Measurements from ENCODE around the gene SLC22A17.
"Not testable (repeated sequence)": the region's sequence is repeated elsewhere in the genome, so short reads cannot be mapped to it uniquely, and the experiment has no call there.

Gene SLC22A17

DNA sequence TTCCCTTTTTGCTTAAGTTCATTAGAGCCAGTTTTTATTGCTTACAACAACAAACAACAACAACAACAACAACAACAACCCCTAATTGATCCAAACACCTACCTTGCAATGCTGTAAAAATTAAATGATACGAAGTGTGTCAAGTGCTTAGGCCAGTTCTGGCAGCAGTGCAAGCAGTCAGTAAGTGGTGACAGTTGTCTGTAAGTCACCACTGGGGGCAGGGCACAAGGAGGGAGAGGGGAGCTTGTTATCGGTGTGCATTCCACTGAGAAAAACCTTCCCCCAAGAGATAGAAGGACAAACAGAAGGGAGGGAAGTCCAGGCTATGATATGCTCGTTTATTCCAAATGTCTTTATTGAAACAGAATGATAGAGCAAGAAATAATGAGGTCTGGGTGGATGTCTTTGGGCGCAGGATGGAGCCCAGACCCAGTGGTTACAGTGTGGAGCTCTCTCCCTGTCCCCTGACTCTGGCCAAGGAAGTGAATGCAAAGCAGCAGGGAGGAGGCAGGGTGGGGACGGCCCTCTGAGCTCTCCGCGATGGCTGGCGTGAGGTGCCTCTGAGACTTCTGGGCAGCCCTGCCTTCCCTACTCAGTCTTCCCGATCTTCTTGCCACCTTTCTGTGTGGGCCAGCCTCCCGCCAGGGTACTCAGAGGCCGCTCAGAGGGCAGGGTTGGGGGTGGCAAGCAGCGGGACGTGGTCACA is 6.5 kb downstream of the SLC22A17 start:
- DNase-seq (ENCODE audit: low read depth in 1 of 2, low spot score in 1 of 2) = no peak

GRCh38 chr14:23344481-23344880 is 8.2 kb downstream of the SLC22A17 start:
- no peak for DNase-seq (ENCODE audit: low read depth in 1 of 2, low spot score in 1 of 2)

DNA sequence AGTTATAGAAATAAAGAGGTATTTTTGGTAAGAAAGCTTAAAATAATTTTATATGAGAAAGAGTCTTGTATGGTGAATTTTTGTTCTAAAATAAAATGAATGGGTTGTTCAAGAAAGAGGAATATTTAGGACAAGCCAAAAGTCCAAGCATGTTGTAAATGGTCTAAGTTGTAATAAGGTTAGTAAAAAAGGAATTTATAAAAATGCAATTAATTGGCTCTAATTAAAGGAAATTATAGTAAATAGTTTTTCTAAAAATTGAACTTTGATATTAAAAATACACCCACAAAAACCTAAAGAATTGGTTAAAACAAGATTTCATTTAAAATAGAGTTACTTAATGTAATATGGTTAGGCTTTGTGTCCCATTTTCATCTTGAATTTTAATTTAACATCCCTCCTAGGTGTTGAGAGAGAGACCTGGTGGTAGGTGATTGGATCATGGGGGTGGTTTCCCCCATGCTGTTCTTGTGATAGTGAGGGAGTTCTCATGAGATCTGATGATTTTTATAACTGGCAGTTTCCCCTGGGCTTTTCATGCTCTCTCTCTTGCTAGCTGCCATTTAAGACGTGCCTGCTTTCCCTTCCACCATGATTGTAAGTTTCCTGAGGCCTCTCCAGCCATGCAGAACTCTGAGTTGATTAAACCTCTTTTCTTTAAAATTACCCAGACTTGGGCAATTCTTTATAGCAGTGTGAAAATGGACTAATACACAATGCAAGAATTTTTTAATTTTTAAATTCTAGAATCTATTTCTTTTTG is 13.0 kb downstream of the SLC22A17 start:
- DNase-seq (ENCODE audit: low read depth in 1 of 2, low spot score in 1 of 2) = no peak

- no peak for DNase-seq (ENCODE audit: low read depth in 1 of 2, low spot score in 1 of 2)
Observed at GRCh38 chr14:23335623-23336022, 17.1 kb downstream of the SLC22A17 start.

DNA sequence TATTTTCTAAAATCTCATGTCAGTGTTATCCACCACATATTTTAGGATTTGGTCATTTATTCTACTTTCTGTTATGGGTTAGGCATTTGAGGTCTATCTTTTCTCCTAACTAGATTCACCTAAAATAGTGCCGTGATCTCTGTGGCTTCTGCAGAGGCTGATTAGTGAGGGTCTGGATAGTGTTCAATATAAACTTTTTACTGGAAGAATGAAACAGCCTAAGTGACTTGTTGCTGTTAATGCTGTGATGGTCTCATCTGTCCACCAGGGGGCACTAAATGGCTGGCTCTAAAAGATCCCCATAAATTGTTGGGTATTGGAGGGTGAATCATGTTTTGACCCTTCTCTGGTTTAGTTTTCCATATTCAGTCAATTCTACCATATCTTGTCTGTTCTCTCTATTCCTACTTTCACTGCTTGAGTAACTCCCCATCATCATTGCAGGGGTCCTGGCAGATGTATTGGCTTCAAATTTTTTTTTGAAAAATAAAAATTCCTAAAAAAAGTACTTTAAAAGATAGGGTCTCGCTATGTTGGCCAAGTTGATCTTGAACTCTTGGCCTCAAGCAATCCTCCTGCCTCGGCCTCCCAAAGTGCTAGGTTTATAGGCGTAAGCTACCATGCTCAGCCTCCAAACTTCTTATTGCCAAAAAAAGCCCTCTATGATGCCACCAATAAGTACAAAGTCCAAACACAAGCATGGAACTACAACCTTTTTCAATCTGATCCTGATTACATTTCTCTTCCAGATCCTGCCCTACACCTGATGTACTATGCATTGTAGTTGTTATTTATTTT is 24.5 kb downstream of the SLC22A17 start:
- DNase-seq (ENCODE audit: low read depth in 1 of 2, low spot score in 1 of 2) = peak; percentile 28 to 69

- no peak for DNase-seq (ENCODE audit: low read depth in 1 of 2, low spot score in 1 of 2)
Observed at GRCh38 chr14:23326491-23327332, 26.0 kb downstream of the SLC22A17 start.

DNA sequence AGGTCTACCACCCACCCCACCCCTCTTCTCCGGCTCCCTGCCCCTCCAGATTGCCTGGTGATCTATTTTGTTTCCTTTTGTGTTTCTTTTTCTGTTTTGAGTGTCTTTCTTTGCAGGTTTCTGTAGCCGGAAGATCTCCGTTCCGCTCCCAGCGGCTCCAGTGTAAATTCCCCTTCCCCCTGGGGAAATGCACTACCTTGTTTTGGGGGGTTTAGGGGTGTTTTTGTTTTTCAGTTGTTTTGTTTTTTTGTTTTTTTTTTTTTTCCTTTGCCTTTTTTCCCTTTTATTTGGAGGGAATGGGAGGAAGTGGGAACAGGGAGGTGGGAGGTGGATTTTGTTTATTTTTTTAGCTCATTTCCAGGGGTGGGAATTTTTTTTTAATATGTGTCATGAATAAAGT is 26.9 kb downstream of the SLC22A17 start:
- DNase-seq (ENCODE audit: low read depth in 1 of 2, low spot score in 1 of 2) = not testable (repeated sequence)

- DNase-seq (ENCODE audit: low read depth in 1 of 2, low spot score in 1 of 2) = no peak
Observed at GRCh38 chr14:23324993-23325392, 27.7 kb downstream of the SLC22A17 start.

DNA sequence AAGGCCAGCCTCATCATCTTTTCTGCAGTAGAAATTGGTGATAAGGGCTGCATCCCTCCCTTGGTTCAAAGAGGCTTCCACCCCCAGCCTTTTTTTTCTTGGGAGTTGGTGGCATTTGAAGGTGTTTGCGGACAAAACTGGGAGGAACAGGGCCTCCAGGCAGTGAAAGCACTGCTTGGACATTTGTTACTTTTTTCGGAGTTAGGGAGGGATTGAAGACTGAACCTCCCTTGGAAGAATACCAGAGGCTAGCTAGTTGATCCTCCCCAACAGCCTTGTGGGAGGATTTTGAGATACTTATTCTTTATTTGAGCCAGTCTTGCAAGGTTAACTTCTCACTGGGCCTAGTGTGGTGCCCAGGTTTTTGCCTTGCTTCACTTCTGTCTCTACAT is 28.2 kb downstream of the SLC22A17 start:
- DNase-seq (ENCODE audit: low read depth in 1 of 2, low spot score in 1 of 2) = no peak

- no peak for DNase-seq (ENCODE audit: low read depth in 1 of 2, low spot score in 1 of 2)
Observed at GRCh38 chr14:23323838-23324454, 28.7 kb downstream of the SLC22A17 start.

- DNase-seq (ENCODE audit: low read depth in 1 of 2, low spot score in 1 of 2) = no peak
Observed at GRCh38 chr14:23322568-23323517, 29.8 kb downstream of the SLC22A17 start.

- DNase-seq (ENCODE audit: low read depth in 1 of 2, low spot score in 1 of 2) = peak; percentile 19 to 31
Observed at GRCh38 chr14:23321572-23322547, 30.8 kb downstream of the SLC22A17 start.

DNA sequence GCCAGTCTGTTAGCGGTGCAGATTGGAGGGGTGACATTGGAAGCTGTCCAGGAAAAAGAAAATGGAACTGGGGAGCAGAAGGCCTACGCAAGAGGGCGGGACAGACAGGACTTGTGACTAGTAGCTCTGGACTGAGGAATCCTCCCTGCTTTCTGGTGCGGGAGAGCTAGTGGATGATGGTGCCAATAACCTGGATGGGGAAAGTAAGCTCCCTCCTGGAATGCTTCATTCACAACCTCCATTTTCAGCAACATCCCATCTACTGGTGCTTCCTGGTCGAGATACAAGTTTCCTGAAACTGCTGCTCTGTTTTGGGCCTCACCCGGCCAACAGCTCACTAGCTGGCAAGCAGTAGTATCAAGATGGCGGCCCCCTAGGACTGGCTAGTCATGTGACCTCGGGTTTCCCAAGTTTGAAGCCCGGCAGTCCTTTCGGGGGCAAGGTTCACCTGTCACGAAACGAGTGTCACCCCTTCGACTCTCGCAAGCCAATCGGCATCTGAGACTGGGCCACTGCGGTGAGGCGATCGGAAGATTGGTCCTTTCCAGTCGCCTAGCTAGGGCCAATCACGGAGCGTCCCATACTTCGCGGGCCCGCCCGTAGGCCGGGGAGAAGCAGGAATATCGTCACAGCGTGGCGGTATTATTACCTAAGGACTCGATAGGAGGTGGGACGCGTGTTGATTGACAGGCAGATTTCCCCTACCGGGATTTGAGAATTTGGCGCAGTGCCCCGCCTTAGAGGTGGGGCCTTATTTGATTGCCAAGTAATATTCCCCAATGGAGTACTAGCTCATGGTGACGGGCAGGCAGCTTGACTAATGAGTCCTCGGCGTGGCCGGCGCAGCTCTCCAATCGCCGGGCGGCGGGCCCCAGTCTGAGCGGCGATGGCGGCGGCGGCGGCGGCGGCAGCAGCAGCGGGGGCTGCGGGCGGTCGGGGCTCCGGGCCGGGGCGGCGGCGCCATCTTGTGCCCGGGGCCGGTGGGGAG is 31.8 kb downstream of the SLC22A17 start, which contains the start of gene PABPN1:
Gene PABPN1, plus strand, starts transcription at position 874 of the 988 bp plus-strand sequence. Its CDS starts 13 bp downstream, at position 887.
- DNase-seq (ENCODE audit: low read depth in 1 of 2, low spot score in 1 of 2) = peak; percentile 88 to 98

DNA sequence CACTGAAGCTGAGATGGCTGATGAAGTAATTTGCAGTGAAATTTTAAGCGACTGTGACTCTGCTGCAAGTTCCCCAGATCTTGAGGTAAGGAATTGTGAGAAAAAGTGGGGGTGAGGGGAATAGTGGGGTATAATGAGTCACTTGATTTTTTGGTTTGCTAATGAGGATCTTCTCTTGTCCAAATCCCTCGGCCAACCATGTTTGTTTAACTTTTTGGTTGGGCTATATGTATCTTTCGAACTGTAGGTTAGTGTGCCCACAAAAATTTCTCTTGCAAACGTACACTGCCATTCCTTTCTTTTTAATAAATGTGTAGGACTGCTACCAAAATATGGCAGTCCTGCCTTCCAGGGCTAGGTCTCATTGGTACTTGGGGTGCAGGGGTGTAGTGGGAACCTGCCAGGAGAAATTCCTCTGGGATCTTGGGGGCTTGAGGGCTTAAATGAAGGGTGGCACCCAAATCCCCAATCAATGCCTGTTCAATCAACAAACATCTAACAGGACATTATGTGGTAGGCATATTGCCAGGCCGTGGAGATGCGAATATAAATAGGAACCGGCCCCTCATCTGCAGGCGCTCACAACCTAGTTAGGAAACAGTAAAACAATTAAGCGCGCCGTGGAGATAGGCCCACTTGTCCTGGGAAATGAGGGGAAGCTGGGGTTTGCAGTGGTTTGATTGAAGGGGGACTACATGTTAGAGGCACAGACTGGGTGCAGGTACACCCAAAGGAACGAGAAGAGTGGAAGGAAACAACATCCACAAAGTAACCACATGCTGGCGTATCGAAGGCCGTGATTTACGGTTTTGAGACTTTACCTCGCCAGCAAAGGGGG is 32.7 kb downstream of the SLC22A17 start:
- no peak for DNase-seq (ENCODE audit: low read depth in 1 of 2, low spot score in 1 of 2)

DNA sequence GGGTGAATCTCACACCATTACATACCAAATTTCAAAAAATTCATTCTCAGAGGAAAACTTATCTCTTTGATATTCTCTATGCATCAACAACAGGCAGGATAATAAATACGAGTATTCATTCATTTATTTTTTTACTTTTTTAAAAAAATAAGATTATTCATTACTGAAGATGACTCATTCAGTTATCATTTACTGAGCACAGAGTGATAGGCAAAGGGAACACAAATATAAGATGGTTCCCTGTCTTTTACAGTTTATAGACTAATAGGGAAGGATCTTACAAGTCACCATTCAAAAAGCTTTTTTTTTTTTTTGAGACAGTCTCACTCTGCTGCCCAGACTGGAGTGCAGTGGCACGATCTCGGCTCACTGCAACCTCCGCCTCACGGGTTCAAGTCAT is 36.4 kb downstream of the SLC22A17 start:
- DNase-seq (ENCODE audit: low read depth in 1 of 2, low spot score in 1 of 2) = no peak

- no peak for DNase-seq (ENCODE audit: low read depth in 1 of 2, low spot score in 1 of 2)
Observed at GRCh38 chr14:23310546-23310945, 42.1 kb downstream of the SLC22A17 start.
